DMS153 treated with DMSO at 0.1 percent for 48 hours (cell line): ENCODE results near the gene CLEC4M.
"Not testable (repeated sequence)": the region's sequence is repeated elsewhere in the genome, so short reads cannot be mapped to it uniquely, and the experiment has no call there.

Experiments used
- DNase-seq: peaks from one replicate; lab custom pipeline; 2025; ENCODE audit not compliant: unreplicated experiment; lab: John Stamatoyannopoulos, UW

The CLEC4M gene

GRCh38 chr19:7739801-7740681, 23.0 kb upstream of the CLEC4M start:
- no peak for DNase-seq

- DNase-seq, result no peak
Measured at GRCh38 chr19:7740682-7741054, 22.4 kb upstream of the CLEC4M start.

- DNase-seq, result no peak
Measured at GRCh38 chr19:7742575-7742974, 20.5 kb upstream of the CLEC4M start.

- no peak for DNase-seq
Measured at GRCh38 chr19:7742991-7743390, 20.1 kb upstream of the CLEC4M start.

- DNase-seq, result no peak
Measured at GRCh38 chr19:7743425-7743841, 19.6 kb upstream of the CLEC4M start.

GRCh38 chr19:7744199-7744786, 18.8 kb upstream of the CLEC4M start:
- no peak for DNase-seq

GRCh38 chr19:7744871-7745650, 18.0 kb upstream of the CLEC4M start:
- no peak for DNase-seq

- not testable (repeated sequence) for DNase-seq
Measured at GRCh38 chr19:7746306-7746705, 16.7 kb upstream of the CLEC4M start.

- DNase-seq, result no peak
Measured at GRCh38 chr19:7746903-7747884, 15.8 kb upstream of the CLEC4M start, which contains the start of gene CD209. CD209 (minus strand) TSS chr19:7747534; CDS start chr19:7747511, 23 bp downstream.

- no peak for DNase-seq
Measured at GRCh38 chr19:7748171-7748570, 14.9 kb upstream of the CLEC4M start.

GRCh38 chr19:7748756-7749155, 14.3 kb upstream of the CLEC4M start:
- no peak for DNase-seq

- no peak for DNase-seq
Measured at GRCh38 chr19:7751157-7751783, 11.8 kb upstream of the CLEC4M start.

GRCh38 chr19:7756258-7756657, 6.8 kb upstream of the CLEC4M start:
- no peak for DNase-seq

GRCh38 chr19:7757358-7757757, 5.7 kb upstream of the CLEC4M start:
- DNase-seq, result no peak

GRCh38 chr19:7759156-7759555, 3.9 kb upstream of the CLEC4M start:
- no peak for DNase-seq

- DNase-seq, result no peak
Measured at GRCh38 chr19:7763696-7764095, 653 bp downstream of the CLEC4M start.

GRCh38 chr19:7764157-7764556, 1.1 kb downstream of the CLEC4M start:
- not testable (repeated sequence) for DNase-seq

- not testable (repeated sequence) for DNase-seq
Measured at GRCh38 chr19:7765043-7765442, 2.0 kb downstream of the CLEC4M start.

GRCh38 chr19:7766535-7766934, 3.5 kb downstream of the CLEC4M start:
- no peak for DNase-seq

GRCh38 chr19:7767487-7767886, 4.4 kb downstream of the CLEC4M start:
- no peak for DNase-seq
